MM.1S (cell line): Measurements from ENCODE around the gene KCNQ1.

Experiments
- DNase-seq: peaks from one replicate; pipeline ENCODE4 v3.0.0-alpha.2; 2015
- H2AFZ ChIP-seq: fragments of 300-600 bp; sonication (generic); 2 replicates; pipeline ENCODE4 v1.6.0; 2016; ENCODE audit warnings: antibody characterized with exemption, low read length
- H3F3A ChIP-seq: fragments of 300-600 bp; sonication (generic); 2 replicates; pipeline ENCODE4 v1.6.1; 2016; ENCODE audit warnings: mild to moderate bottlenecking, antibody characterized with exemption, low read length, moderate library complexity, mixed read lengths; ENCODE audit not compliant: insufficient read depth
- H3K27ac ChIP-seq: fragments of 300-600 bp; sonication (generic); 2 replicates; pipeline ENCODE4 v1.5.1; 2016; ENCODE audit warnings: mild to moderate bottlenecking, low read length
- H3K27me3 ChIP-seq: fragments of 300-600 bp; sonication (generic); replicated peaks from 2 replicates; pipeline ENCODE4 v1.6.0; 2016; ENCODE audit warnings: low read length; ENCODE audit not compliant: insufficient read depth
- H3K36me3 ChIP-seq: fragments of 300-600 bp; sonication (generic); replicated peaks from 2 replicates; pipeline ENCODE4 v1.6.1; 2016; ENCODE audit warnings: mild to moderate bottlenecking, low read length, mixed read lengths; ENCODE audit not compliant: insufficient read depth
- H3K4me1 ChIP-seq: fragments of 300-600 bp; sonication (generic); 2 replicates; pipeline ENCODE4 v1.6.1; 2016; ENCODE audit warnings: low read length, mixed read lengths
- H3K4me2 ChIP-seq: fragments of 300-600 bp; sonication (generic); 2 replicates; pipeline ENCODE4 v1.6.0; 2016; ENCODE audit warnings: low read depth, low read length
- H3K4me3 ChIP-seq: fragments of 300-600 bp; sonication (generic); 2 replicates; pipeline ENCODE4 v1.5.1; 2016; ENCODE audit warnings: low read length, mixed read lengths
- H3K79me2 ChIP-seq: fragments of 300-600 bp; sonication (generic); 2 replicates; pipeline ENCODE4 v1.6.1; 2016; ENCODE audit warnings: mixed run types, low read length, mixed read lengths
- H3K9ac ChIP-seq: fragments of 300-600 bp; sonication (generic); 2 replicates; pipeline ENCODE4 v1.6.1; 2016; ENCODE audit warnings: low read length, mixed read lengths
- H3K9me2 ChIP-seq: fragments of 300-600 bp; sonication (generic); replicated peaks from 2 replicates; pipeline ENCODE4 v1.6.1; 2016; ENCODE audit warnings: mild to moderate bottlenecking, low read length, mixed read lengths; ENCODE audit not compliant: insufficient read depth
- H3K9me3 ChIP-seq: fragments of 300-600 bp; sonication (generic); replicated peaks from 2 replicates; pipeline ENCODE4 v1.6.1; 2016; ENCODE audit warnings: mild to moderate bottlenecking, low read length, mixed read lengths; ENCODE audit not compliant: insufficient read depth
- H4K20me1 ChIP-seq: fragments of 300-600 bp; sonication (generic); 2 replicates; pipeline ENCODE4 v1.6.1; 2016; ENCODE audit warnings: mild to moderate bottlenecking, low read length, moderate library complexity, mixed read lengths; ENCODE audit not compliant: insufficient read depth
- EZH2 ChIP-seq: fragments of 300-600 bp; sonication (generic); optimal IDR thresholded peaks from 2 replicates; pipeline ENCODE3; 2017; ENCODE audit warnings: low read depth, mild to moderate bottlenecking, antibody characterized with exemption, low read length, mixed read lengths
- EZH2phosphoT487 ChIP-seq: fragments of 300-600 bp; sonication (generic); IDR thresholded peaks from 2 replicates; pipeline ENCODE4 v1.6.1; 2018; ENCODE audit warnings: antibody characterized with exemption, low read length
- TF ChIP-seq, protein P1 (sequence below): fragments of 300-600 bp; sonication (generic); IDR thresholded peaks from 2 replicates; pipeline ENCODE4 v1.5.1; 2016; ENCODE audit warnings: antibody characterized with exemption, low read length, mixed read lengths

The KCNQ1 gene

DNA sequence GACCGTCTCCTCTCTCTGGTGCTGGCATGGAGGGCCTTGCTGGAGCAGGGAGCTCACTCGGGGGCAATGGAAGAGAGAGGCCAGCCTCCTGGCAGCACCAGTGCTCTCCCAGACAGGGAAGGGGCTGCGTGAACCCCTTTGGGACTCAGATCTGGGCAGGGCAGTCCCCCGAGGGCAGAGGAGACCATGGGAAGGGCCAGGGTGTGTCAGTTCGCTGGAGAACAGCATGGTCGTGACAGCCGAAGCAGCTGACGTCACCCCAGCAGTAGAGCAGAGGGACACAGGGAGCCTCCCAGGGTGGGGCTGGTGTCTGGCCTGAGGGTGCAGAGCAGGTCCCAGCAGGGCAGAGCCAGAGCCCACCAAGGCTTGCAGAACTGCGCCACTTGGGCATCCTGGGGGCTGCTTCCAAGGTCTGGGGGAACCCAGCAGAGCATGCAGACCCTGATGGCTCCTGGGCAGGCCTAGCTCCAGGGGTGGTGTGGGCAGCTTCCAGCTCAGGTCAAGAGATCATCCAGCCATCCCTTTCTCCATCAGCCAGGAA is 326.0 kb downstream of the KCNQ1 start:
- Histone ChIP-seq H2AFZ (no peak overlapping the region), H3K9ac (no peak overlapping the region), H3K27ac (no peak overlapping the region), H3K4me2 (no peak overlapping the region), H3K9me2 (no peaks in the 10 kb centered on the region), H3K36me3 (no peaks in the 10 kb centered on the region), H3K27me3 (no peaks in the 10 kb centered on the region), H4K20me1 (no peaks in the 10 kb centered on the region), H3F3A (peaks cover 15% of the 10 kb centered on the region), H3K9me3 (no peaks in the 10 kb centered on the region), H3K4me1 (peaks cover 50% of the 10 kb centered on the region), H3K79me2 (no peaks in the 10 kb centered on the region), H3K4me3 (no peak overlapping the region)
- no peak for DNase-seq
- TF ChIP-seq, protein P1, sequence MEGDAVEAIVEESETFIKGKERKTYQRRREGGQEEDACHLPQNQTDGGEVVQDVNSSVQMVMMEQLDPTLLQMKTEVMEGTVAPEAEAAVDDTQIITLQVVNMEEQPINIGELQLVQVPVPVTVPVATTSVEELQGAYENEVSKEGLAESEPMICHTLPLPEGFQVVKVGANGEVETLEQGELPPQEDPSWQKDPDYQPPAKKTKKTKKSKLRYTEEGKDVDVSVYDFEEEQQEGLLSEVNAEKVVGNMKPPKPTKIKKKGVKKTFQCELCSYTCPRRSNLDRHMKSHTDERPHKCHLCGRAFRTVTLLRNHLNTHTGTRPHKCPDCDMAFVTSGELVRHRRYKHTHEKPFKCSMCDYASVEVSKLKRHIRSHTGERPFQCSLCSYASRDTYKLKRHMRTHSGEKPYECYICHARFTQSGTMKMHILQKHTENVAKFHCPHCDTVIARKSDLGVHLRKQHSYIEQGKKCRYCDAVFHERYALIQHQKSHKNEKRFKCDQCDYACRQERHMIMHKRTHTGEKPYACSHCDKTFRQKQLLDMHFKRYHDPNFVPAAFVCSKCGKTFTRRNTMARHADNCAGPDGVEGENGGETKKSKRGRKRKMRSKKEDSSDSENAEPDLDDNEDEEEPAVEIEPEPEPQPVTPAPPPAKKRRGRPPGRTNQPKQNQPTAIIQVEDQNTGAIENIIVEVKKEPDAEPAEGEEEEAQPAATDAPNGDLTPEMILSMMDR = no peak
- no peak for TF ChIP-seq EZH2phosphoT487

DNA sequence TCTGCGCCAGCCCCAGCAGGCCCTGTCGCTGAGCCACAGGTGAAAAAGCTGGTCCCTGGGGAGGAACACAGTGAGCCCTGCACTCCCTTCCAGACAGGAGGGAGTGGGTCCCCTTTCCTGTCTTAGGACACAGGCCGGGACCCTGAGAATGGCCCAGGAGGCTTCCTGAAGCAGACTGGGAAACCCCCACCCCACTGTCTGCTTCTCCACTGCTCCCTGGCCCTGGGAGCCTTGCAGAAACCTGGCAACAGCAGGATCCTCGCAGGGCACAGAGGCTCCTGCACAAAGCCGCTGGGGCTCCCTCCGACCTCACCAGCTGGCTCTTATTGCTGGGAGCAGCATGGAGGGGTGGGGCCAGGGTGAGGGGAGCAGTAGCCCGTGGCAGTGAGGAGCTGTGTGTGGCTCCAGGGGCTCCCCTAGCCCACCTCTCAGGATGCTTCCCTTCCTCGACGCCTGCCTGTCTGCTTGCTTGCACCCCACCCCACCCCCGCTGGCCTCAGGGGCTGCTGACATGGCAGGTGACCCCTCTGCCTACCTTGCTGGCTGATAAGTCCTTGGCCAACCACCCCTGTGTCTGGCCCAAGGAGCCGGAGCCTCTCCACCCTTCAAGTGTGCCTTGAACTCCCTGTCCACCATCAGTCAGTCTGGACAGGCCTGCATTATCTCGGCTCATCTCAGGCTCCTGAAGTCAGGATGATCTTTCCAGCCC is 327.1 kb downstream of the KCNQ1 start:
- H3F3A ChIP-seq = peaks cover 15% of the 10 kb centered on the region
- H3K27me3 ChIP-seq = no peaks in the 10 kb centered on the region
- H3K4me2 ChIP-seq = peak overlapping the region; percentile 30
- H3K4me3 ChIP-seq = no peak overlapping the region
- no peak for DNase-seq
- TF ChIP-seq EZH2phosphoT487 = no peak
- no peak for TF ChIP-seq EZH2
- TF ChIP-seq, protein P1 = no peak
- no peaks in the 10 kb centered on the region for H3K9me3 ChIP-seq
- H3K9ac ChIP-seq = peak overlapping the region; percentile 32; the same call in 1 of the 2 replicates
- H3K36me3 ChIP-seq = no peaks in the 10 kb centered on the region
- no peaks in the 10 kb centered on the region for H3K9me2 ChIP-seq
- H3K79me2 ChIP-seq = no peaks in the 10 kb centered on the region
- H2AFZ ChIP-seq = peak overlapping the region; percentile 0; the same call in 1 of the 2 replicates
- no peaks in the 10 kb centered on the region for H4K20me1 ChIP-seq
- H3K27ac ChIP-seq = peak overlapping the region; percentile 87
- H3K4me1 ChIP-seq = peaks cover 61% of the 10 kb centered on the region

DNA sequence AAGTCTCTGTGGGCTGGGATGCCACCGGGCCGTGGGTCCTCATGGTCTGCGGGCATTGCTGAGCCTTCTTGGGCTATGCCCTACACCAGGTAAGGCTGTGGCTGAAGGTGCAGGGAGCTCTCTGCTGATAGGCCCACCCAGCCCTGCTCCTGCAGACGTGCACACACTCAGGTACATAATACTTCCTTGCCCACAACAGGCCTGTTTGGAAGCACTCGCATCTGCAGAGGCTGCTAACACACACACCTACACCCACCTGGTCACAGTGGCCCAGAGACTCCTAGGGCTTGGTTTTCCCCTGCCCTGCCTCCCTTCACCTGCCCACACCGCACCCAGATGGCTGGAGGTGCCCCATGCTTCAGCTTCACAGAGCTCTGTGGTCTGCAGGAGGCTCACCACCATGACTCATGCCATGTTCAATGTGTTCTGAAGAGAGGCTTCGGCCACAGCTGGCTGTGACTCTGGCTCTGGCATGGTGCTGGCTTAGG is 327.8 kb downstream of the KCNQ1 start:
- no peaks in the 10 kb centered on the region for H4K20me1 ChIP-seq
- no peaks in the 10 kb centered on the region for H3K9me3 ChIP-seq
- H3F3A ChIP-seq = peaks cover 18% of the 10 kb centered on the region
- no peaks in the 10 kb centered on the region for H3K79me2 ChIP-seq
- DNase-seq = peak; percentile 94
- H3K9ac ChIP-seq = peak overlapping the region; percentile 32; the same call in 1 of the 2 replicates
- H3K9me2 ChIP-seq = no peaks in the 10 kb centered on the region
- TF ChIP-seq EZH2 (no peak), EZH2phosphoT487 (no peak)
- H3K27ac ChIP-seq = peak overlapping the region; percentile 87
- peak overlapping the region; percentile 0; the same call in 1 of the 2 replicates for H2AFZ ChIP-seq
- no peaks in the 10 kb centered on the region for H3K27me3 ChIP-seq
- no peaks in the 10 kb centered on the region for H3K36me3 ChIP-seq
- H3K4me1 ChIP-seq = peaks cover 67% of the 10 kb centered on the region
- H3K4me3 ChIP-seq = no peak overlapping the region
- peak overlapping the region; percentile 30 for H3K4me2 ChIP-seq
